ENCODE data around the gene SEH1L.

DNA sequence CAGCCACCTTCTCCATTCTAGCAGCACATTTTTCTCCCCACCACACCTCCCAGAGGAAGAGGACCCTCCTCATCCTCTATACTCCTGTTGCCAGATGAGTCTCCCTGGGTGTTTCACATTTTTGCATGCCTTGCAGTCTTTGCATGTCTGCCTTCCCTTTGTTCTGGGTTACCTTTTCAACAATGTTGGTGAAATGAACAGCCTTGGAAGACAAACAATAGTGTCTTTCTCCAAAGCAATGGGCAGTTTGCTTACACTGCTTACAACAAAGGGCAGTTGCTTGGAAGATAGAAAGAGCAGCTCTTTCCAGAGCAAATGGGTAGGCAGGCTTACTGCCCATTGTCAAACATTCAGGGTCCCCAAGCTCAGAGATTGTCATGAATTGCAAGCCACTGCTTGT, 14.5 kb upstream of the SEH1L start:
- no peak for TF ChIP-seq EZH2 (optimal IDR thresholded peaks at IDR 0.05; ENCODE audit: low read depth, low read length)
- TF ChIP-seq, protein P1, sequence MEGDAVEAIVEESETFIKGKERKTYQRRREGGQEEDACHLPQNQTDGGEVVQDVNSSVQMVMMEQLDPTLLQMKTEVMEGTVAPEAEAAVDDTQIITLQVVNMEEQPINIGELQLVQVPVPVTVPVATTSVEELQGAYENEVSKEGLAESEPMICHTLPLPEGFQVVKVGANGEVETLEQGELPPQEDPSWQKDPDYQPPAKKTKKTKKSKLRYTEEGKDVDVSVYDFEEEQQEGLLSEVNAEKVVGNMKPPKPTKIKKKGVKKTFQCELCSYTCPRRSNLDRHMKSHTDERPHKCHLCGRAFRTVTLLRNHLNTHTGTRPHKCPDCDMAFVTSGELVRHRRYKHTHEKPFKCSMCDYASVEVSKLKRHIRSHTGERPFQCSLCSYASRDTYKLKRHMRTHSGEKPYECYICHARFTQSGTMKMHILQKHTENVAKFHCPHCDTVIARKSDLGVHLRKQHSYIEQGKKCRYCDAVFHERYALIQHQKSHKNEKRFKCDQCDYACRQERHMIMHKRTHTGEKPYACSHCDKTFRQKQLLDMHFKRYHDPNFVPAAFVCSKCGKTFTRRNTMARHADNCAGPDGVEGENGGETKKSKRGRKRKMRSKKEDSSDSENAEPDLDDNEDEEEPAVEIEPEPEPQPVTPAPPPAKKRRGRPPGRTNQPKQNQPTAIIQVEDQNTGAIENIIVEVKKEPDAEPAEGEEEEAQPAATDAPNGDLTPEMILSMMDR (IDR thresholded peaks at IDR 0.05; ENCODE audit: low read length): no peak
